Neural crest cell (in vitro differentiated cells): Measurements from ENCODE around the gene HLA-DMB. TPM values are rescaled to one million over a fixed set of nuclear protein-coding genes. Genes with fewer than 3 reads are reported as not detected.

Experiments used
- DNase-seq: peaks from one replicate; pipeline ENCODE4 v3.0.0; 2021; ENCODE audit warnings: low read depth, mixed read lengths, low spot score
- H3K27ac Mint-ChIP-seq: one replicate; pipeline ENCODE4 v1.8.0; 2021; ENCODE audit warnings: mild to moderate bottlenecking, mixed read lengths; ENCODE audit not compliant: unreplicated experiment
- H3K27me3 Mint-ChIP-seq: 2 replicates; pipeline ENCODE4 v1.8.0; 2021; ENCODE audit warnings: low read depth, mild to moderate bottlenecking, mixed read lengths
- H3K36me3 Mint-ChIP-seq: 2 replicates; pipeline ENCODE4 v1.8.0; 2021; ENCODE audit warnings: low read depth, mild to moderate bottlenecking, mixed read lengths
- H3K4me1 Mint-ChIP-seq: 2 replicates; pipeline ENCODE4 v1.8.0; 2021; ENCODE audit warnings: mixed read lengths
- H3K4me3 Mint-ChIP-seq: one replicate; pipeline ENCODE4 v1.8.0; 2021; ENCODE audit warnings: mild to moderate bottlenecking, mixed read lengths
- H3K9me3 Mint-ChIP-seq: 2 replicates; pipeline ENCODE4 v1.8.0; 2021; ENCODE audit warnings: mixed read lengths
- CTCF ChIP-seq: fragments of 200-600 bp; sonication (generic); conservative IDR thresholded peaks from 2 replicates; pipeline ENCODE4 v1.5.0; 2021; ENCODE audit warnings: antibody characterized with exemption, mild to moderate bottlenecking
- total RNA-seq: library from RNA; stranded (reverse); gene quantifications from 2 replicates; pipeline ENCODE4 v1.2.1, GENCODE V29; 2021

Gene HLA-DMB
- total RNA-seq, 1 donor from 2014 or later, result 0.63 TPM

- no peaks in the 10 kb centered on the region for H3K9me3 Mint-ChIP-seq
- peak overlapping the region; percentile 30 for H3K27ac Mint-ChIP-seq
- H3K36me3 Mint-ChIP-seq, result peaks cover 9% of the 10 kb centered on the region
- H3K4me3 Mint-ChIP-seq, result peak overlapping the region; percentile 93
- peak; percentile 63 for TF ChIP-seq CTCF
- peaks cover 25% of the 10 kb centered on the region for H3K4me1 Mint-ChIP-seq
- no peak for DNase-seq
- H3K27me3 Mint-ChIP-seq, result peaks cover 29% of the 10 kb centered on the region
Observed at GRCh38 chr6:32967151-32968091, 26.6 kb upstream of the HLA-DMB start.

- no peak for DNase-seq
Observed at GRCh38 chr6:32964776-32965175, 23.9 kb upstream of the HLA-DMB start.

DNA sequence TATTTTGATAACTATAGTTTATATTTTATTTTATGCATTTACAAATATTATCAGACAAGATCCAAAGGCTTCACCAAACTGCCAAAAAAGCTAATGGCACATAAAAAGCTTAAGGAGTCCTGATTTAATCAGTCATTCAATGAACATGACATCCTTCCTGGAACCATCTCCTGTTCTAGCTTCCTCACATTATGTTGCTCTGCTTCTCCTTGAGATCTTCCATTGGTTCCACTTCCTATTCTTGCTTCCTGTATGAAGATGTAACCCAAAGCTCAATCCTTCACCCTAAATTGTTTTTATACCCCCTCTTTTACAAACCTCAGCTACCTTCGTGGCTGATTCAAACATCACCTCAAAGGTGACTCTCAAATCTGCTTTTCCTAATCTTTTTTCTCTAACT lies 23.0 kb upstream of the HLA-DMB start:
- Mint-ChIP-seq H3K4me1 (peaks cover 13% of the 10 kb centered on the region), H3K27me3 (peaks cover 3% of the 10 kb centered on the region), H3K36me3 (no peaks in the 10 kb centered on the region), H3K27ac (no peak overlapping the region), H3K4me3 (no peak overlapping the region), H3K9me3 (peaks cover 5% of the 10 kb centered on the region)
- TF ChIP-seq CTCF, result no peak
- DNase-seq, result no peak

More at GRCh38 chr6:32964776-32965175, 23.9 kb upstream of the HLA-DMB start:
- Mint-ChIP-seq H3K36me3 (no peaks in the 10 kb centered on the region), H3K4me1 (peaks cover 13% of the 10 kb centered on the region), H3K27ac (no peak overlapping the region), H3K9me3 (peaks cover 5% of the 10 kb centered on the region), H3K27me3 (peaks cover 8% of the 10 kb centered on the region), H3K4me3 (no peak overlapping the region)
- no peak for TF ChIP-seq CTCF

GRCh38 chr6:32962213-32962826 lies 21.5 kb upstream of the HLA-DMB start:
- no peak overlapping the region for H3K27ac Mint-ChIP-seq

GRCh38 chr6:32960563-32960962 lies 19.7 kb upstream of the HLA-DMB start:
- Mint-ChIP-seq H3K4me3 (no peak overlapping the region), H3K36me3 (no peaks in the 10 kb centered on the region), H3K27me3 (no peaks in the 10 kb centered on the region), H3K4me1 (no peaks in the 10 kb centered on the region), H3K27ac (no peak overlapping the region), H3K9me3 (peaks cover 5% of the 10 kb centered on the region)
- no peak for TF ChIP-seq CTCF
- no peak for DNase-seq

More at GRCh38 chr6:32962213-32962826, 21.5 kb upstream of the HLA-DMB start:
- peaks cover 5% of the 10 kb centered on the region for H3K9me3 Mint-ChIP-seq
- peak overlapping the region; percentile 13 for H3K4me3 Mint-ChIP-seq
- no peak for DNase-seq
- no peak for TF ChIP-seq CTCF
- no peaks in the 10 kb centered on the region for H3K36me3 Mint-ChIP-seq
- H3K27me3 Mint-ChIP-seq, result no peaks in the 10 kb centered on the region
- H3K4me1 Mint-ChIP-seq, result peaks cover 7% of the 10 kb centered on the region
